Body of pancreas (tissue), 4 donors: ENCODE data around the gene DSCAM.

Experiments
- POLR2A ChIP-seq, 3 donors: fragments of 450-650 bp; IDR thresholded peaks; one replicate each; pipeline ENCODE4 v1.6.1; 2016; ENCODE audit warnings: antibody characterized with exemption in 3 of 3, mild to moderate bottlenecking in 2 of 3
- TF ChIP-seq, protein P1 (sequence below), 7 experiments: fragments of 450-650 bp in 4 of 7; fragments of 200-600 bp in 3 of 7; sonication (generic) in 3 of 7; IDR thresholded peaks; one replicate each; pipeline ENCODE4 v1.5.1; 2016 to 2019; ENCODE audit warnings: antibody characterized with exemption in 7 of 7

GRCh38 chr21:40115775-40116174 is 731.2 kb downstream of the DSCAM start:
- TF ChIP-seq, protein P1, sequence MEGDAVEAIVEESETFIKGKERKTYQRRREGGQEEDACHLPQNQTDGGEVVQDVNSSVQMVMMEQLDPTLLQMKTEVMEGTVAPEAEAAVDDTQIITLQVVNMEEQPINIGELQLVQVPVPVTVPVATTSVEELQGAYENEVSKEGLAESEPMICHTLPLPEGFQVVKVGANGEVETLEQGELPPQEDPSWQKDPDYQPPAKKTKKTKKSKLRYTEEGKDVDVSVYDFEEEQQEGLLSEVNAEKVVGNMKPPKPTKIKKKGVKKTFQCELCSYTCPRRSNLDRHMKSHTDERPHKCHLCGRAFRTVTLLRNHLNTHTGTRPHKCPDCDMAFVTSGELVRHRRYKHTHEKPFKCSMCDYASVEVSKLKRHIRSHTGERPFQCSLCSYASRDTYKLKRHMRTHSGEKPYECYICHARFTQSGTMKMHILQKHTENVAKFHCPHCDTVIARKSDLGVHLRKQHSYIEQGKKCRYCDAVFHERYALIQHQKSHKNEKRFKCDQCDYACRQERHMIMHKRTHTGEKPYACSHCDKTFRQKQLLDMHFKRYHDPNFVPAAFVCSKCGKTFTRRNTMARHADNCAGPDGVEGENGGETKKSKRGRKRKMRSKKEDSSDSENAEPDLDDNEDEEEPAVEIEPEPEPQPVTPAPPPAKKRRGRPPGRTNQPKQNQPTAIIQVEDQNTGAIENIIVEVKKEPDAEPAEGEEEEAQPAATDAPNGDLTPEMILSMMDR (IDR thresholded peaks at IDR 0.05), result no peak
- TF ChIP-seq POLR2A (IDR thresholded peaks at IDR 0.05), result no peak
